Liver (tissue), 9 donors: ENCODE results near the gene IL10. TPM values are rescaled to one million over a fixed set of nuclear protein-coding genes. Genes with fewer than 3 reads are reported as not detected.

ENCODE experiments used
- DNase-seq: peaks from one replicate; pipeline ENCODE4 v3.0.0-alpha.2; 2017; ENCODE audit warnings: low spot score
- H3K27ac ChIP-seq, 2 donors: one replicate each; pipeline ENCODE4 v1.7.0; 2013; ENCODE audit warnings: inconsistent platforms in 2 of 2, low read length in 2 of 2, control low read depth in 1 of 2, low read depth in 1 of 2, mild to moderate bottlenecking in 1 of 2
- H3K27me3 ChIP-seq, 4 donors: one replicate each; pipeline versions ENCODE4 v1.6.1 to v1.7.0; 2013; ENCODE audit warnings: low read length in 3 of 4, inconsistent platforms in 1 of 4, mild to moderate bottlenecking in 1 of 4, moderate library complexity in 1 of 4; ENCODE audit not compliant: control insufficient read depth in 4 of 4, insufficient read depth in 4 of 4
- H3K36me3 ChIP-seq, 4 donors: one replicate each; pipeline versions ENCODE4 v1.6.1 to v1.7.0; 2013; ENCODE audit warnings: low read length in 3 of 4, mild to moderate bottlenecking in 3 of 4, low read depth in 1 of 4, moderate library complexity in 1 of 4; ENCODE audit not compliant: control insufficient read depth in 4 of 4, insufficient read depth in 3 of 4
- H3K4me1 ChIP-seq, 4 donors: one replicate each; pipeline versions ENCODE4 v1.6.1 to v1.7.0; 2013; ENCODE audit warnings: low read length in 3 of 4, mild to moderate bottlenecking in 3 of 4, moderate library complexity in 1 of 4; ENCODE audit not compliant: control insufficient read depth in 4 of 4, insufficient read depth in 4 of 4
- H3K4me3 ChIP-seq, 3 donors: one replicate each; pipeline versions ENCODE4 v1.6.1 to v1.7.0; 2013; ENCODE audit warnings: low read length in 3 of 3, control low read depth in 1 of 3, low read depth in 1 of 3, mild to moderate bottlenecking in 1 of 3
- H3K9ac ChIP-seq, 2 donors: one replicate each; pipeline ENCODE4 v1.7.0; 2013; ENCODE audit warnings: low read length in 2 of 2, mild to moderate bottlenecking in 2 of 2, moderate library complexity in 2 of 2, control low read depth in 1 of 2, low read depth in 1 of 2
- H3K9me3 ChIP-seq, 4 donors: one replicate each; pipeline versions ENCODE4 v1.6.1 to v1.7.0; 2013; ENCODE audit warnings: low read length in 3 of 4; ENCODE audit not compliant: control insufficient read depth in 4 of 4
- EGR1 ChIP-seq, 2 donors: IDR thresholded peaks; 2 replicates each; pipeline ENCODE4 v1.6.1; 2016 to 2018; ENCODE audit warnings: antibody characterized with exemption in 2 of 2, low read depth in 2 of 2
- FOXA1 ChIP-seq: IDR thresholded peaks from 2 replicates; pipeline ENCODE4 v1.6.1; 2016; ENCODE audit warnings: antibody characterized with exemption
- FOXA2 ChIP-seq: IDR thresholded peaks from 2 replicates; pipeline ENCODE4 v1.6.1; 2016; ENCODE audit warnings: antibody characterized with exemption
- GABPA ChIP-seq, 2 donors: IDR thresholded peaks in 1 of 2; conservative IDR thresholded peaks in 1 of 2; 2 replicates each; pipeline ENCODE4 v1.6.1; 2016; ENCODE audit warnings: antibody characterized with exemption in 2 of 2, mild to moderate bottlenecking in 1 of 2, moderate library complexity in 1 of 2
- HNF4A ChIP-seq, 2 donors: conservative IDR thresholded peaks; 2 replicates each; pipeline ENCODE4 v1.6.1; 2016; ENCODE audit warnings: antibody characterized with exemption in 2 of 2, mild to moderate bottlenecking in 2 of 2
- HNF4G ChIP-seq: IDR thresholded peaks from 2 replicates; pipeline ENCODE4 v1.6.1; 2016; ENCODE audit warnings: antibody characterized with exemption
- JUND ChIP-seq, 2 donors: IDR thresholded peaks; 2 replicates each; pipeline ENCODE4 v1.6.1; 2016; ENCODE audit warnings: antibody characterized with exemption in 2 of 2
- MAX ChIP-seq: IDR thresholded peaks from 2 replicates; pipeline ENCODE4 v1.6.1; 2016; ENCODE audit warnings: antibody characterized with exemption
- NR2F2 ChIP-seq: IDR thresholded peaks from 2 replicates; pipeline ENCODE4 v1.6.1; 2016; ENCODE audit warnings: antibody characterized with exemption
- RAD21 ChIP-seq, 2 donors: IDR thresholded peaks; 2 replicates each; pipeline ENCODE4 v1.6.1; 2016; ENCODE audit warnings: antibody characterized with exemption in 2 of 2, mild to moderate bottlenecking in 2 of 2
- REST ChIP-seq: IDR thresholded peaks from 2 replicates; pipeline ENCODE4 v1.6.1; 2016; ENCODE audit warnings: antibody characterized with exemption, mild to moderate bottlenecking
- RXRA ChIP-seq, 2 donors: IDR thresholded peaks; 2 replicates each; pipeline ENCODE4 v1.6.1; 2017 to 2018; ENCODE audit warnings: antibody characterized with exemption in 2 of 2, mild to moderate bottlenecking in 1 of 2
- SP1 ChIP-seq: IDR thresholded peaks from 2 replicates; pipeline ENCODE4 v1.6.1; 2018; ENCODE audit warnings: antibody characterized with exemption, mild to moderate bottlenecking
- TAF1 ChIP-seq: conservative IDR thresholded peaks from 2 replicates; pipeline ENCODE4 v1.6.1; 2016; ENCODE audit warnings: antibody characterized with exemption, mild to moderate bottlenecking
- YY1 ChIP-seq: IDR thresholded peaks from 2 replicates; pipeline ENCODE4 v1.6.1; 2016; ENCODE audit warnings: antibody characterized with exemption, mild to moderate bottlenecking
- ZBTB33 ChIP-seq: IDR thresholded peaks from 2 replicates; pipeline ENCODE4 v1.6.1; 2016; ENCODE audit warnings: antibody characterized with exemption
- WGBS: extraction: QIAGEN DNeasy Blood & Tissue Kit; methylation state at CpG from one replicate; pipeline ENCODE4 v1.1.7; 2013; 5-methylcytosine and 5-hydroxymethylcytosine counted together
- polyA plus RNA-seq, 2 donors: library from polyadenylated mRNA; stranded (reverse) in 1 of 2; unstranded in 1 of 2; fragments of 200-250 nt in 1 of 2; fragments of >200 nt in 1 of 2; fragmentation: Nextera tagmentation in 1 of 2; extraction: Ambion mirVana in 1 of 2; gene quantifications; one replicate each; pipeline versions ENCODE4 v1.2.1 to v1.2.3, GENCODE V29; 2013 to 2015
- total RNA-seq, 2 donors: library from RNA; depleted of rRNA; stranded (reverse); fragments of >200 nt; gene quantifications; one replicate each; pipeline ENCODE4 v1.2.3, GENCODE V29; 2014
- TF ChIP-seq, protein P1 (sequence below): fragments of 150-350 bp; IDR thresholded peaks from 2 replicates; pipeline ENCODE4 v1.5.1; 2017; ENCODE audit warnings: improper control_type of control experiment, low read depth, low read length; ENCODE audit not compliant: missing input control
- TF ChIP-seq, protein P2 (sequence below): IDR thresholded peaks from 2 replicates; pipeline ENCODE4 v1.6.1; 2016; ENCODE audit warnings: antibody characterized with exemption
- donor health status: healthy.
- donor health status: healthy.
- donor health status: healthy.
- donor health status: healthy.
- donor health status: healthy.

The IL10 gene
- total and polyA plus RNA-seq, 4 donors = 0.23 to 1.4 (median 0.59) TPM

DNA sequence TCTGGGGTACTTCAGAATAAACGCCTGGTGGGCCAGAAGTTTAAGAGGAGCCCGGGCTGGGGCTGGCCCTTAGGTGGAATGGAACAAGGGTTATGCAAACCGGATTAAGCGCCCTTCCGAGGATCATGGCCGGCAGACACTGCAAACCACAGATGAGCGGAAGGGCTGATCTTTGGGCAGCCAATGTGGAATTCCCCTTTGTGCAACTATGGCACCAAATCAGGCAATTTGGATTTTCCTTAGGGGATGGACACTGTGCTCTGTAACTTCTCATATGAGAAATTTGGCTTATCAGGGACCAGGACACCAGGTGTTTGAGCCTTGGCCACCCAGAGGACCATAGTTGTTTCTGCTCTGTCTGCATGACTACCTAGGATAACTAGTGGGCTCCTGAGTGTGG, 5.7 kb upstream of the IL10 start:
- no peak overlapping the region for H3K4me3 ChIP-seq
- TF ChIP-seq ZBTB33 (no peak), HNF4G (no peak), YY1 (no peak), GABPA (IDR thresholded peaks at IDR 0.05 in 1 of 2, conservative IDR thresholded peaks at IDR 0.05 in 1 of 2) (no peak), TAF1 (no peak), REST (no peak), FOXA2 (no peak)
- TF ChIP-seq, protein P1, sequence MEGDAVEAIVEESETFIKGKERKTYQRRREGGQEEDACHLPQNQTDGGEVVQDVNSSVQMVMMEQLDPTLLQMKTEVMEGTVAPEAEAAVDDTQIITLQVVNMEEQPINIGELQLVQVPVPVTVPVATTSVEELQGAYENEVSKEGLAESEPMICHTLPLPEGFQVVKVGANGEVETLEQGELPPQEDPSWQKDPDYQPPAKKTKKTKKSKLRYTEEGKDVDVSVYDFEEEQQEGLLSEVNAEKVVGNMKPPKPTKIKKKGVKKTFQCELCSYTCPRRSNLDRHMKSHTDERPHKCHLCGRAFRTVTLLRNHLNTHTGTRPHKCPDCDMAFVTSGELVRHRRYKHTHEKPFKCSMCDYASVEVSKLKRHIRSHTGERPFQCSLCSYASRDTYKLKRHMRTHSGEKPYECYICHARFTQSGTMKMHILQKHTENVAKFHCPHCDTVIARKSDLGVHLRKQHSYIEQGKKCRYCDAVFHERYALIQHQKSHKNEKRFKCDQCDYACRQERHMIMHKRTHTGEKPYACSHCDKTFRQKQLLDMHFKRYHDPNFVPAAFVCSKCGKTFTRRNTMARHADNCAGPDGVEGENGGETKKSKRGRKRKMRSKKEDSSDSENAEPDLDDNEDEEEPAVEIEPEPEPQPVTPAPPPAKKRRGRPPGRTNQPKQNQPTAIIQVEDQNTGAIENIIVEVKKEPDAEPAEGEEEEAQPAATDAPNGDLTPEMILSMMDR = no peak
- DNase-seq = no peak
- H3K27ac ChIP-seq = no peak overlapping the region
- H3K9me3 ChIP-seq = no peaks in the 10 kb centered on the region
- no peaks in the 10 kb centered on the region for H3K36me3 ChIP-seq
- no peaks in the 10 kb centered on the region for H3K27me3 ChIP-seq
- H3K4me1 ChIP-seq = peaks cover 0 to 2% (median 0%) of the 10 kb centered on the region in 4 donors
- WGBS = 91% methylated on average over 7 of the region's 7 CpGs
- no peak overlapping the region for H3K9ac ChIP-seq

DNA sequence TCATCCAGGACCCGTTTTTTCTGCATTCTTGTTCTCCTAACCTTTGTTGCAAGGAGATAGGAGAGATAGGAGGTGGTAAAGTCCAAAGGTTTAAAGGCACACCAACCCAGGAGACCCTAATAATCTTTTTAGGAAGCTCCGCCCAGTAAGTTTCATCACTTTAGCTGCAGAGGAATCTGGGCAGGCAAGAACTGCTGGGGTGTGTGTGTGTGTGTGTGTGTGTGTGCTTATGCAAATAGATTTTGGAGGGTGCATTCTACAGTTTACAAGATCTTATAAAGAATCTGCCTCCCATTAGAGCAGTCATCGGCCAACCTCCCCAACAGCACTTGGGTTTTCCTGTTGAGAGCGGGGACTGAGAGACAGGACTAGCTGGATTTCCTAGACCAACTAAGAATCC, 3.9 kb upstream of the IL10 start:
- no peak for DNase-seq
- H3K9ac ChIP-seq = no peak overlapping the region
- H3K4me1 ChIP-seq = peaks cover 0 to 2% (median 0%) of the 10 kb centered on the region in 4 donors
- no peaks in the 10 kb centered on the region for H3K9me3 ChIP-seq
- H3K36me3 ChIP-seq = no peaks in the 10 kb centered on the region
- no peak overlapping the region for H3K4me3 ChIP-seq
- no peaks in the 10 kb centered on the region for H3K27me3 ChIP-seq
- no peak overlapping the region for H3K27ac ChIP-seq
- 64% methylated on average over 4 of the region's 4 CpGs for WGBS
- TF ChIP-seq ZBTB33 (no peak), RAD21 (IDR thresholded peaks at IDR 0.05) (no peak), TAF1 (no peak), MAX (no peak), FOXA2 (no peak), FOXA1 (no peak), RXRA (IDR thresholded peaks at IDR 0.05) (no peak), JUND (IDR thresholded peaks at IDR 0.05) (no peak), EGR1 (IDR thresholded peaks at IDR 0.05; ENCODE audit: low read depth in 2 of 2) (no peak), YY1 (no peak), HNF4G (no peak), SP1 (no peak), NR2F2 (no peak), GABPA (IDR thresholded peaks at IDR 0.05 in 1 of 2, conservative IDR thresholded peaks at IDR 0.05 in 1 of 2) (no peak), HNF4A (conservative IDR thresholded peaks at IDR 0.05) (no peak)
- TF ChIP-seq, protein P2, sequence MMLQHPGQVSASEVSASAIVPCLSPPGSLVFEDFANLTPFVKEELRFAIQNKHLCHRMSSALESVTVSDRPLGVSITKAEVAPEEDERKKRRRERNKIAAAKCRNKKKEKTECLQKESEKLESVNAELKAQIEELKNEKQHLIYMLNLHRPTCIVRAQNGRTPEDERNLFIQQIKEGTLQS = no peak
- TF ChIP-seq, protein P1 = no peak
